CD4-positive, alpha-beta T cell treated with Interleukin-4 for 4 hours (primary cell): ENCODE data around the gene BRMS1.
A peak's percentile ranks its signal among the peaks of the same experiment; 100 is the strongest.
"Not testable (repeated sequence)": the region's sequence is repeated elsewhere in the genome, so short reads cannot be mapped to it uniquely, and the experiment has no call there.

Experiments used
- DNase-seq: peaks from one replicate; pipeline ENCODE4 v3.0.0-alpha.2; 2020

BRMS1 gene

GRCh38 chr11:66322732-66323427 lies 22.0 kb downstream of the BRMS1 start:
- no peak for DNase-seq

GRCh38 chr11:66321606-66322005 lies 23.3 kb downstream of the BRMS1 start:
- DNase-seq = no peak

GRCh38 chr11:66320748-66321147 lies 24.2 kb downstream of the BRMS1 start:
- DNase-seq = not testable (repeated sequence)

GRCh38 chr11:66320289-66320688 lies 24.6 kb downstream of the BRMS1 start:
- not testable (repeated sequence) for DNase-seq

GRCh38 chr11:66318600-66318970 lies 26.3 kb downstream of the BRMS1 start:
- no peak for DNase-seq

GRCh38 chr11:66317723-66318599 lies 26.9 kb downstream of the BRMS1 start:
- peak; percentile 36 for DNase-seq

GRCh38 chr11:66317322-66317722 lies 27.6 kb downstream of the BRMS1 start:
- no peak for DNase-seq

GRCh38 chr11:66316849-66317251 lies 28.1 kb downstream of the BRMS1 start, which contains the start of gene CD248:
Gene CD248, minus strand, starts transcription at chr11:66317044. Its CDS starts 17 bp downstream, at chr11:66317027.
- no peak for DNase-seq

- DNase-seq = no peak
These were observed 28.7 kb downstream of the BRMS1 start for GRCh38 chr11:66315921-66316811.

GRCh38 chr11:66315498-66315885 lies 29.4 kb downstream of the BRMS1 start:
- no peak for DNase-seq

GRCh38 chr11:66314561-66315497 lies 30.1 kb downstream of the BRMS1 start:
- no peak for DNase-seq

- no peak for DNase-seq
These were observed 30.8 kb downstream of the BRMS1 start for GRCh38 chr11:66314186-66314501.

- no peak for DNase-seq
These were observed 31.4 kb downstream of the BRMS1 start for GRCh38 chr11:66313321-66314185.

GRCh38 chr11:66312549-66313320 lies 32.2 kb downstream of the BRMS1 start:
- DNase-seq = peak; percentile 96

GRCh38 chr11:66311965-66312548 lies 32.8 kb downstream of the BRMS1 start:
- peak; percentile 98 for DNase-seq

- DNase-seq = no peak
These were observed 33.4 kb downstream of the BRMS1 start for GRCh38 chr11:66311470-66311964.

- DNase-seq = not testable (repeated sequence)
These were observed 34.0 kb downstream of the BRMS1 start for GRCh38 chr11:66310803-66311440.

GRCh38 chr11:66310324-66310723 lies 34.6 kb downstream of the BRMS1 start:
- no peak for DNase-seq

GRCh38 chr11:66309475-66309874 lies 35.4 kb downstream of the BRMS1 start:
- DNase-seq = no peak
